Measurements from ENCODE around the gene CFC1.
"Not testable (repeated sequence)": the region's sequence is repeated elsewhere in the genome, so short reads cannot be mapped to it uniquely, and the experiment has no call there.

- TF ChIP-seq CTCF, POLR2A (IDR thresholded peaks at IDR 0.05): not testable (repeated sequence)
These were observed 49.9 kb downstream of the CFC1 start for GRCh38 chr2:130549475-130549874.

Data from uterus (tissue), 2 donors.